HUDEP-2 (cell line): ENCODE data around the gene ARPC2.

Source experiments
- DNase-seq, 76 experiments: peaks; one replicate each; lab custom pipeline; 2025; ENCODE audit not compliant: unreplicated experiment in 76 of 76; lab: John Stamatoyannopoulos, UW

Gene ARPC2

GRCh38 chr2:218216336-218216673 is 684 bp upstream of the ARPC2 start:
- no peak for DNase-seq

- peak in 27 of 76 experiments; percentile 1 to 42 (median 19) for DNase-seq
Observed at GRCh38 chr2:218217360-218218267, 625 bp downstream of the ARPC2 start.

GRCh38 chr2:218218268-218219185 is 1.5 kb downstream of the ARPC2 start:
- peak in 3 of 76 experiments; percentile 4 to 11 (median 8) for DNase-seq

- DNase-seq = no peak
Observed at GRCh38 chr2:218219934-218220333, 2.9 kb downstream of the ARPC2 start.

- no peak for DNase-seq
Observed at GRCh38 chr2:218221000-218221399, 4.0 kb downstream of the ARPC2 start.

- DNase-seq = peak in 1 of 76 experiments; percentile 18
Observed at GRCh38 chr2:218223046-218223445, 6.1 kb downstream of the ARPC2 start.

GRCh38 chr2:218224186-218224585 is 7.2 kb downstream of the ARPC2 start:
- no peak for DNase-seq

- DNase-seq = no peak
Observed at GRCh38 chr2:218226903-218227302, 9.9 kb downstream of the ARPC2 start.

- DNase-seq = no peak
Observed at GRCh38 chr2:218228366-218229090, 11.5 kb downstream of the ARPC2 start.

GRCh38 chr2:218229239-218229638 is 12.2 kb downstream of the ARPC2 start:
- DNase-seq = no peak

GRCh38 chr2:218229851-218230250 is 12.9 kb downstream of the ARPC2 start:
- DNase-seq = no peak

GRCh38 chr2:218230882-218231281 is 13.9 kb downstream of the ARPC2 start:
- peak in 12 of 76 experiments; percentile 5 to 32 (median 14) for DNase-seq

GRCh38 chr2:218233543-218233942 is 16.6 kb downstream of the ARPC2 start:
- no peak for DNase-seq

GRCh38 chr2:218234521-218234920 is 17.5 kb downstream of the ARPC2 start:
- DNase-seq = no peak

GRCh38 chr2:218235017-218235416 is 18.0 kb downstream of the ARPC2 start:
- no peak for DNase-seq

GRCh38 chr2:218236829-218237228 is 19.8 kb downstream of the ARPC2 start:
- no peak for DNase-seq

- DNase-seq = no peak
Observed at GRCh38 chr2:218238887-218239286, 21.9 kb downstream of the ARPC2 start.

- no peak for DNase-seq
Observed at GRCh38 chr2:218244204-218244603, 27.2 kb downstream of the ARPC2 start.

GRCh38 chr2:218244665-218245064 is 27.7 kb downstream of the ARPC2 start:
- DNase-seq = no peak

- DNase-seq = no peak
Observed at GRCh38 chr2:218245214-218245613, 28.2 kb downstream of the ARPC2 start.

- no peak for DNase-seq
Observed at GRCh38 chr2:218249691-218250090, 32.7 kb downstream of the ARPC2 start.
